ENCODE measurements around the gene CD4.

Gene CD4

DNA sequence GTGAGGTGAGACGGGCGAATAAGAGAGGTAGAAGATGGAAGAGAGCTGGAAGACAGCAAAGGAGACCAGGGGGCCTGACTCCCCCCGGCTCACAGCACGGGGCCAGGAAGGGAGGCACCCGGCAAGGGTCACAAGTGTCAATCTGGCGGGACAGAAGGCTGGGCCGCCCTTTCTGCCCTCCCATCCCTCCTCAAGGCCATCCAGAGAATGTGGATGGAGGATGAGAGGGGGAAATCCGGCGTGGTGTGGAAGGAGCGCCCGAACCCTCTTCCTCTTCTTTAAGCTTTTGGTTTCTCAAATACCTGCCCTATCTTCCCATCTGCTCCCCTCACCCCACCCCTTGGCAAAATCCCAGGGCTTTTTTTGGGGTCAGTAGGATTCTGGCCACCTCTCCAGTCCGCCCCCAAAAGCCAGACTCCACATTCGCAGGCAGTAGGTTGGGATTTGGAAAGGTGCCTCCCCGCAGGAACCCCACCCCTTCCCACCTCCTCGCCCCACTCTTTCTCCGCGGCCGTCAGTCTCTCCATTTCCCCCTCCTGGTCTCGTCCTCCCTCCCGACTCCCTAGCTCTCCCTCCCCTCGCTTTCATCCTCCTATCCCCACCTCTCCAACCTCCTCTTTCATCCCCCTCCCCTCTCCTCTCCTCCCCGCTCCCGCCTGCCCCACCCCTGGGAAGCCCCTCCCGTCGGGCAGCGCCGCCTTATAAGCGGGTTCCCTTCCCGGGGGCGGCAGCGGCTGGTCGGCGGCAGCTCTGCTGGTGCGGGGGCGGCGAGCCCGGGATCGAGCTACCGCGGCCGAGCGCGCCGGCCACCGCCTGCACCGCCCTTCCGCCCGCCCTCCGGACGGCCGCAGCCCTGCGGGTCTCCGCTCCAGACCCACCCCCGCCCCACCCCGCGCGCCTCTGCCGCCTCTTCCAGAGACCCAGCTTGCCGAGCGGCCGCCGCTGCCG, 23.4 kb upstream of the CD4 start, which contains the start of gene PTMS:
Gene PTMS (plus strand): TSS at position 730 of the 948 bp plus-strand sequence. CDS start 343 bp downstream, outside the sequence.
- DNase-seq = peak; percentile 94

DNA sequence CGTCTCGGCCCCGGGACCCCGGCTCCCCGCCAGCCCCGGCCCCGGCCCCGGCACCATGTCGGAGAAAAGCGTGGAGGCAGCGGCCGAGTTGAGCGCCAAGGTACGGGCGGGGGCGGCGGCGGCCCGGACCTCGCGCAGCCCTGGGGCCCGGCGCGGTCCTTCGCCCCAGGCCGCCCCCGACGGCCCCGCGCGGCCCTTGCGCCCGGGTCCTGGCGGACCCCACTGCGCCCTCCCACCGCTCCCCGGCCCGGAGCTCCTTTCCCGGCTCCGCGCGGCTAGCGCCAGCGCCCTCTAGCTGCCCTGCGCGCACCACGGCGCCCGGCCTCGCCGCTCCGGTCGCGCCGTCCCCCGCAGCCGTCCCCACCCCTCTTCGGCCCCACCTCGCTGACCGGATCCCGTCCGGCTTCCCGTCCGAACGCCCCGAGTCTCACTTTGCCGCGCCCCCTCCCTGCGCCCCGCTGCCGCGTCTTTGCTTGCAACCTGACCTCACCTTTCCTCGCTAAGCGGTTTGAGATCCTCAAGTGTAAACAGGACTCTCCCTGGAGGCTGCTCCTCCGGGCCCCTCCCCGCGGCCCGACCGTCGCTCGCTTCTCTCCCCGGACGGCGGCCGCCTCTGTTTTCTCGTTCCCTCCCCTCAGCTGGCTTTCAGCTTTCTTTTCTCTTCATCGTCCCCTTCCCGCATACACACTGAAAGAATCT, 22.5 kb upstream of the CD4 start:
- peak; percentile 71 for DNase-seq

DNA sequence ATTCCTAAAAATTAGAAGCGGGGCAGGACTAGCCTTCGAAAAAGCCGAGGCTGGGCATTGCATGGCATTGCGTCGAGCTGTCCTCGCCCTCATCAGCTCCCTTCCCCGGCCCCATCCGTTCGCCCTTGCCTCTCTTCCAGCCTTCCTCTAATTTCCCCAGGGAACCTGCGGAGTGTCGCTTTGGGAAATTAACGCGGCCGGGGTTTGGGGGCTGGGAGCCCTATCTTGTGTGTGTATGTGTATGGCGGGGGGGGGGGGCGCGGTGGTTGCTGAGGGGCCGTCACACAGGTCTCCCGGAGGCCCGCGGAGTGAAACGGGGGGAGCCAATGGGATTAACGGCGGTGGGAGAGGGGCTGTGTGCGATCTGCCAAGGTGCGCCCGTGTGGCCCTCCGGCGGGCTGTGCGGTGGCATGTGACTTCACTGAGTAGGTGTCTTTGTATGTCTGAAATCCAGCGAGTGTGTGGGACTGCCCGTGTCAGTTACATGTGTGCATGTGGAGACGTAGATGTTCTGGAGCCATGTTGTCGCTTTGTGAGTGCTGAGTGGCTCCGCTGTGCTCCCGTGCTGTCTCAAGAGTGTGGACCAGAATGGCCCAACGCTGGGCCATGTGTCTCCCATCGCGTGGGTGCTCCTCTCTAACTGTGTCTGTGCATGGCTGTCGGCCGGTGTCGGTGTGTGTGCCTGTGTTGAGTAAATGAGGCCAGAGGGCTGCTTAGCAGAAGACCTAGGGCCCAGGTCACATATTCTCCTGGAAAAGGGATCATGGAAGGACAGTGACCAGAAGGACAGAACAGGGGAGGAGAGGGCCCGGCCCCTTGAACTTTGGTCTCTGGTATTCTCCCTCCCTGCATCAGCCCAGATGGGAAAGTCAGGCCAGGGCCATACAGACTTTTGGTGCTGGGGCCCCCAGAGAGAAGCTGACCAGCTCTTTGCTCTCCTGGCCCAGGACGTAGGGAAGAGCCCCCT, 21.7 kb upstream of the CD4 start:
- no peak for DNase-seq

DNA sequence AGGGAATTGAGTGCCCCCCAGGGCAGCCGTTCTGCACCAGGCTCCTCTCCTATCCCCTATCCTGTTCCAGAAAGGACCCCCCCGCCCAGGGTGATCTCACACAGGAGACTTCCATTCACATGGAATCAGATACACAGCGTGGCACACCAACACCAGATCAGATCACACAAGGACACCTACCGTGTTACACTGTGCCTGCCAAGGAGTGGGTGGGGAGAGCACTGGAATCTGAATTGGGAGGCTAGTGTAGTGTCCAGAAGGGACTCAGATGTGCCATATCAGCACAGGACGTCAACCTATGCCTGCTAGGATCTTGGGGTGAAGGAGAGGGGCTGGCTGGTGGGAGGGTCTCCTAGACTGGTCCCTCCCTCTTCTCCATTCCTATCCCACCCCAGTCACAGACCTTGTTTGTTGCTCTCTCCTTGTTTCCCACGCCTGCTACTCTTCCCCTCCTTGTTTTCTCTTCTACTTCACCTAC, 20.9 kb upstream of the CD4 start:
- no peak for DNase-seq

DNA sequence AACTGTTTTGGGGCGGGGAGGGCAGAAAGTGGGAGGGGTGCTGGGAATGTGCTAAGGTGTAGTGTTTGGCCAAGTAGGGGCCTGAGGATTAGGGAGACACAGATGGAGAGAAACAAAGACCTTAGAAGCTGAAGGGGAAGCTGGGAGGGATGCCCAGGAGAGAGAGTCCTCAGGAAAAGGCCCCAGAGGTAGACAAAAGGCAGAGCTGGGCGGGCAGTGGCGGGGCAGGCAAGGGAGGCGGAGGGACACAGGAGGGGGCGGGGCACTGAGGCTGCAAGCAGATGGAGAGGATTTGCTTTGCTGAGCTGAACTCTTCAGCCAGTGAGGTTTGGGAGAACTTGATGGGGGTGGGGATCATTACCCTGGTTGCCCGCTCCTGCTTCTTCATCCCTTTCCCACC, 20.3 kb upstream of the CD4 start:
- DNase-seq = peak; percentile 34

DNA sequence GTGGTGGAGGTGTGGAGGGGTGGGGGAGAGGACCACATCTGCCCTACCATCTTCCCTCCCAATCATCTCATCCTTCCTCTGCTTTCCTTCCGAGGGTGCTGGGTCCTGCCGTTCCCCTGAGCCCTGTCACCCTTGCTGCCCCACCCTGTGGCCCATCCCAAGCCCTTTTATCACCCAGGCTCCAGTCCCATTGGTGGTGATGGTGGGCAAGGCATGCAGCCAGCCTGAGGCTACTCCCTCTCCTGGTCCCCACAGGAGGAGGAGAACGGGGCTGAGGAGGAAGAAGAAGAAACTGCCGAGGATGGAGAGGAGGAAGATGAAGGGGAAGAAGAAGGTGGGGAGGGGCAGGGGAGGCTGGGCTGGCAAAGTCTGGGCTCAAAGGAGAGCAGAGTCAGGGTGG, 19.7 kb upstream of the CD4 start:
- no peak for DNase-seq

DNA sequence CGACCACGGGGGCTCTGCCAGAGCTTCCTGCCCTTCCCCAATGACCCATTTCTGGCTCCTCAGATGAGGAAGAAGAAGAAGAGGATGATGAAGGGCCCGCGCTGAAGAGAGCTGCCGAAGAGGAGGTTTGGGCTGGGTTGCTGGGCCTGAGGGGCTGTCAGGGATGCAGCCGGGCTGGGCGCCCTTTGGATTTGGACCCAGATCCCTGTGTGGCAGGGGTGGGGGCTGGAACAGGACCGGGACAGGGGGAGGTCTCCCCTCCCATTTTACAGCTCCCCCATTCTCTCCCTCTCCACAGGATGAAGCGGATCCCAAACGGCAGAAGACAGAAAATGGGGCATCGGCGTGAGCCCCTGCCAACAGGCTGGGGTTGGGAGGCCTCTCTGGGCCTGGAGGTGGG, 19.2 kb upstream of the CD4 start:
- no peak for DNase-seq

DNA sequence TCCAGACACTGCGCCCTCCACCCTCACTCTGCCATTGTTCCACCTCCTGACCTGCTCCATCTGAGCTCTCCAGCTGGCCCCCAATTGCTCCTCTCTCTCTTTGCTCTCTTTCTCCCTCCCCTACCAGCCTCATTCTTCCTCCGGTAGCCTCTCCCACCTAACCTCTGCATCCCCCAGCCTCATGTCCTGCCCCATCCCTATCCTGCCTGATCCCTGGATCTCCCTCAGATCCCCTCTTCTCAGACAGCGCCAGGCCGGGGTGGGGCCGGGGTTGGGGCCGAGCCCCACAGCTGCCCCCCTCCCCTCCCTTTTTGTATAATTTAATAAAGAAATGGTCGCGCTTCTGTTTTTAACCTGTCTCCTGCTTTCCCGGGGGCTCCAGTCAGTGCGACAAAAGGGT, 18.7 kb upstream of the CD4 start:
- DNase-seq = no peak

DNA sequence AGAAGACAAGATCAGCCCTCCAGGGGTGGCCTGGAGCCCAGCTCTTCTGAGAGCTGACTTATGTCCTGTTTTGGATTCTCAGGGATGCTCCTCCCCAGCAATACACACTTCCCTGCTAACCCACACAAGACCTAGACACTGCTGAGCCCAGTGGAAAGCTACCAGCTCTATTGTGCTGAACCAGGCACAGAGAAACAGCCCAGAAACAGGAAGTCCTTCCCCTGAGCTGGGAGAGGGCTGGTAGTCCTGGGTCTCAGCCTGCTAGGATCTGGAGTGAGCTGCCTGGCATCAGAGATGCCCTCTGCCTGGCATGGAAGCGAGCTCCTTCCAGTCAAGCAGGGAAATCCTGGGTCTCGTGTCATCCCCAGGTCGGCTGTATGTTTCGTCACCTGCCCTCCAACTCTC, 18.2 kb upstream of the CD4 start:
- no peak for DNase-seq

DNA sequence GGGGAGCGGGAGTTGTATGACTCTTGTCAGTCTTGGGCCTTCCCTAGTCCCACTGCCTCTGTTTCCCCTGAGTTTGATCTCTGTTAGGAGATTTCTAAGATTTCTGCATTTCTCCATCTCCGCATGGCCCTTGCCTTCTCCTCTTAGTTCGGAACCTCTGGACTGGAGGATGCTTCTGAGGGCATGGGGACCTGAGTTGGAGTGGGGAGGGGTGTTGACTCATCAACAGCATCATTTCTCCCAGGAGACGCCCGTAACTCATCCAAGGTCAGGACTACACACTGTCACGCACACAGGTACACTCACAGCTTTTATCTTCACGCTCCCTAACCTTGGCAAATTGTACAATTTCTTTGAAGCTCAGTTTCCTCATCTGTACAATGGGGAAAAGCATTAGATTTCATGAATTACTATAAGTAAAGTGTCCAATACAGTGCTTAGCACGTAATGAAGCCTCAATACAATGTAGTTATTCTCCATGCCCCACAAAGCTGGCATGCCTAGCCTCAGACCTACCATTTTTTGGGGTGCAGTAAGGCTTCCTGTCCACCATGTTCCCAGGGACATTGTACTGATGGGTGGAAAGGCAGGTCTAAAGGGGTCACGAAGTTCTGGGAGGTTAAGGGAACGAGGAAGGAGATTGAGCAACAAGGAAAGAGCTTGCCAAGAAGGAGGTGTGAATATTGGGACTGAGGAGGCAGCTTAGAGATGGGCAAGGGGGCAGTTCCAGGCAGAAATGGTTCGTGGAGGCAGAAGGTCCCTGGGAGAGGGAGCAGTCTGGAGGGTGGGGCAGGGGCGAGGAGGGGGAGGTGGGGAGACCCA, 17.6 kb upstream of the CD4 start:
- no peak for DNase-seq

DNA sequence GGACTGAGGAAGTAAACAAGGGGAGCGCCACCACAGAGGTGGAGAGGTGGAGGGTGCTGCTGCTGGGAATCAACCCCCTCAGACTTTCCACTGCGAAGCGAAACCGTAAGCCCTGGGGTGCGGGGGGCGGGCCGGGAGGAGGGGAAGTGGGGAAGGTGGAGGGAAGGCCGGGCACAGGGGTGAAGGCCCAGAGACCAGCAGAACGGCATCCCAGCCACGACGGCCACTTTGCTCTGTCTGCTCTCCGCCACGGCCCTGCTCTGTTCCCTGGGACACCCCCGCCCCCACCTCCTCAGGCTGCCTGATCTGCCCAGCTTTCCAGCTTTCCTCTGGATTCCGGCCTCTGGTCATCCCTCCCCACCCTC, 17.0 kb upstream of the CD4 start, which contains the start of gene LAG3:
Gene LAG3 (plus strand): TSS at position 190 of the 365 bp plus-strand sequence. CDS start 333 bp downstream, outside the sequence.
- no peak for DNase-seq

DNA sequence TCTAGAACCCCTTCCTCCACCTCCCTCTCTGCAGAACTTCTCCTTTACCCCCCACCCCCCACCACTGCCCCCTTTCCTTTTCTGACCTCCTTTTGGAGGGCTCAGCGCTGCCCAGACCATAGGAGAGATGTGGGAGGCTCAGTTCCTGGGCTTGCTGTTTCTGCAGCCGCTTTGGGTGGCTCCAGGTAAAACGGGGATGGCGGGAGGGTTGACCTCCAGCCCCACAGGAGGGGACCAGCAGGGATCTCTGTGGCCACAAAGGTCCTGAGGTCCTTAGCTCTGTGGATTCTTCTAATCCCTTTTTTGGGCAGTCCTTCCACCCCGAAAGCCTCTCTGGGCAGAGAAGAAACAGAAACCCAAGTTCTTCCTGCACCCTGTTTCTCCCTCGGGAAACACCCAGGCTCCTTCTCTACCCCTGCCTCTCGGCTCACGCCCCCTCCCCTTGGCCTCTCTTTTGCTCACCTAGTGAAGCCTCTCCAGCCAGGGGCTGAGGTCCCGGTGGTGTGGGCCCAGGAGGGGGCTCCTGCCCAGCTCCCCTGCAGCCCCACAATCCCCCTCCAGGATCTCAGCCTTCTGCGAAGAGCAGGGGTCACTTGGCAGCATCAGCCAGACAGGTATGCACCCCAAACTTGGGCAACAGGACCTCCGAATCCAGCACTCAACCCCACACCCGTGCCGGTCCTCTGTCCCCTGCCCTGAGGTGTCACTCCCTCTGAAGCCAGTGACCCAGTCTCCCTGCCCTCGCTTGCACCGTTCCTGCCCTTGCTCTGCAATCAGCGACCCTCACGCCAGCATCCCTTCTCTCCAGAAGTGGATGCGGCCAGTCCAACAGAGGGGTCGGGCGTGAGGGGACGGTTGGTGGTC, 16.4 kb upstream of the CD4 start:
- DNase-seq = no peak

DNA sequence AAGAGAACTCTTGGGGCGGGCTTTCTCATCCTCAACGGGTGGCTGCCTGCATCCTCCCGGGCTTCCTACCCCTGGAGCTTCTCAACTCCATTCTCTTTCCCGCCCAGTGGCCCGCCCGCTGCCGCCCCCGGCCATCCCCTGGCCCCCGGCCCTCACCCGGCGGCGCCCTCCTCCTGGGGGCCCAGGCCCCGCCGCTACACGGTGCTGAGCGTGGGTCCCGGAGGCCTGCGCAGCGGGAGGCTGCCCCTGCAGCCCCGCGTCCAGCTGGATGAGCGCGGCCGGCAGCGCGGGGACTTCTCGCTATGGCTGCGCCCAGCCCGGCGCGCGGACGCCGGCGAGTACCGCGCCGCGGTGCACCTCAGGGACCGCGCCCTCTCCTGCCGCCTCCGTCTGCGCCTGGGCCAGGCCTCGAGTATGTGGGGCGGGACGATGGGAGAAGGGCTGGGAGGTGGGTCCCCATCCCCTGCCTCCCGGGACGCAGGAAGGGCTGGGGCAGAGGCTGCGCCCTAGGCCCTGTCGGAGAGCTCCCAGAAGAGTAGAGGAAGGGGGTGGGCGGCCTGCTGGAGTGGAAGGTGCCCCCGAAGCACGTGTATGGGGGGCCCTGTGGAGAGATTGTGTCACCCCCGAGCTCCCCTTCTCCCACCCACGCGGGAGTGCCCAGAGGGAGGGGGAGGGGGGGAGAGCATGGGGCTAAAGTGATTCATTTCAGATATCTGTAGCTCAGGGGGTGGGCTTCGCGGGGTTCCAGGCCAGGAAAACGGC, 15.6 kb upstream of the CD4 start:
- no peak for DNase-seq

DNA sequence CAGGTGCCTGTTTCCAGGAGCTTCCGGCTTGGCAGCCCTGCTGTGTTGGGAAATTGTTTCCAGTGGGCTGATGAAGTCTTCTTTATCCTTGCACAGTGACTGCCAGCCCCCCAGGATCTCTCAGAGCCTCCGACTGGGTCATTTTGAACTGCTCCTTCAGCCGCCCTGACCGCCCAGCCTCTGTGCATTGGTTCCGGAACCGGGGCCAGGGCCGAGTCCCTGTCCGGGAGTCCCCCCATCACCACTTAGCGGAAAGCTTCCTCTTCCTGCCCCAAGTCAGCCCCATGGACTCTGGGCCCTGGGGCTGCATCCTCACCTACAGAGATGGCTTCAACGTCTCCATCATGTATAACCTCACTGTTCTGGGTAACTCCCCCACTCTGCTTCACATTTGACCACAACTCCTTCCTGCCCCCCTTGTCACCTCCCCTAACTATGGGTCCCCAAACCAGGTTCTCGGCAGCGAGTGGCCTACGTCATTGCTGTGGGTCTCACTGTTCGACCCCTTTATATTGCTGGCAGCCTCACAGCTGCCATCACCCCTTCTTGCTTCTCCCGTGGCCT, 14.7 kb upstream of the CD4 start:
- no peak for DNase-seq

DNA sequence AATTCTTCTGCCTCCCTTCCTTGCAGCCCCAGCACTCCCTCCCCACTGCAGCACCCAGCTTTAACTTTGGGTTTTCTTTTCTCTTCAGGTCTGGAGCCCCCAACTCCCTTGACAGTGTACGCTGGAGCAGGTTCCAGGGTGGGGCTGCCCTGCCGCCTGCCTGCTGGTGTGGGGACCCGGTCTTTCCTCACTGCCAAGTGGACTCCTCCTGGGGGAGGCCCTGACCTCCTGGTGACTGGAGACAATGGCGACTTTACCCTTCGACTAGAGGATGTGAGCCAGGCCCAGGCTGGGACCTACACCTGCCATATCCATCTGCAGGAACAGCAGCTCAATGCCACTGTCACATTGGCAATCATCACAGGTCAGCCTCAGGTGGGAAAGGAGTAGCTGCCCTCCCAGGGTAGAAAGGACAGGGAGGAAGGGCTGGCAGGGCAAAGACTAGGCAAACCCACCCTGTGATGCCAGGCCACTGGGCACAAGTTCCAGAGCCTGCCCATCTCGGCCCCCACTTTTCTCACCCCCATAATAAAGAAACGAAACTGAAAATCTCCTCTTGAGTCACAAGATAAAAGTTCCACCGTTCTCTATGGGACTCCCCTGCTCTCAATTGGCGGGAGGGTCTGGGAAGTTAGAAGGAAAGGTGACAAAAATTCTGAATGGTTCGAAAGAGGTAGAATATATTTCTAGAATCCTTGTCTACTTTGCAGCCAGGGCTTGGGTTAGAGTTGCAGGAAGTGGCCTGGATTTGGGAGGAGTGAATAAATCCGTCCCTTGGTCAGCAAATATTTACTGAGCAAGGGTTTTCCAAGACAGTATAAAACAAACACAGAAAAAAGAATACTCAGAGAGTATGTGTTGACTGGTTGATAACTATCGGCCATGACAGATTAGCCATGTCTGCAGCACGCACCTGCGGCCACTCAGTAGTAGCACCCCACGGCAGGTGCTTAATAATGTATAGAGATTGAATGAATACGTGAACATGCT, 13.8 kb upstream of the CD4 start:
- no peak for DNase-seq

DNA sequence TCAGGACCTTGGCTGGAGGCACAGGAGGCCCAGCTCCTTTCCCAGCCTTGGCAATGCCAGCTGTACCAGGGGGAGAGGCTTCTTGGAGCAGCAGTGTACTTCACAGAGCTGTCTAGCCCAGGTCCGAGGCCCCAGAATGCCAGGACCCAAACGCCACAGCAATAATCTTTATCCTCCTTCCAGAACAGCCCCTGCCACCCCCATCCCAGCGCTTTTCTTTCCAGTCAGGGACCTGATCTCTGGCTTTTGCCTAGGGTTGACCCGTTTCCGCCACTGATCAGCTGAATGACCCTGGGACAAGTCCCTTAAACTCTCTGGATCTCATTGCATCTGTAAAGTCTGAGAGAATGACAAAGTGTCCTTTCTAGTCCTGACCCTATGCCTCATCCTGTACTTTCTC, 11.9 kb upstream of the CD4 start:
- DNase-seq = no peak

DNA sequence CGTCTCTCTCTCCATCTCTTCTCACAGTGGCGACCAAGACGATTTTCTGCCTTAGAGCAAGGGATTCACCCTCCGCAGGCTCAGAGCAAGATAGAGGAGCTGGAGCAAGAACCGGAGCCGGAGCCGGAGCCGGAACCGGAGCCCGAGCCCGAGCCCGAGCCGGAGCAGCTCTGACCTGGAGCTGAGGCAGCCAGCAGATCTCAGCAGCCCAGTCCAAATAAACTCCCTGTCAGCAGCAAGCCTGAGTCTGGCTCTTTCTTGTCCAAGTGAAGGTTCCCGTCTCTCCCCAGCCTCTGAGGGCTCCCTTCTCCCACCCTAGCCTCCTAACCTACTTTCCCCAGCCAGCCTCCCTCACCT, 11.1 kb upstream of the CD4 start:
- DNase-seq = no peak
